Epithelial cell of proximal tubule (primary cell): ENCODE measurements around the gene PDE1C. TPM values are rescaled to one million over a fixed set of nuclear protein-coding genes. Genes with fewer than 3 reads are reported as not detected.

Source experiments
- DNase-seq: peaks from one replicate; pipeline ENCODE4 v3.0.0-alpha.2; 2011; ENCODE audit warnings: low read depth
- H3K4me3 ChIP-seq: 2 replicates; pipeline ENCODE4 v1.5.1; 2011; ENCODE audit warnings: low read depth, mild to moderate bottlenecking, low read length
- total RNA-seq: library from RNA; depleted of rRNA; stranded (reverse); fragments of >200 nt; gene quantifications from 2 replicates; pipeline ENCODE4 v1.2.3, GENCODE V29; 2015
- TF ChIP-seq, protein P1 (sequence below): conservative IDR thresholded peaks from 2 replicates; pipeline ENCODE4 v1.5.1; 2012; ENCODE audit warnings: low read depth, mild to moderate bottlenecking, low read length

PDE1C gene
- total RNA-seq, 1 donor from 2014 or later: 5.9 TPM

DNA sequence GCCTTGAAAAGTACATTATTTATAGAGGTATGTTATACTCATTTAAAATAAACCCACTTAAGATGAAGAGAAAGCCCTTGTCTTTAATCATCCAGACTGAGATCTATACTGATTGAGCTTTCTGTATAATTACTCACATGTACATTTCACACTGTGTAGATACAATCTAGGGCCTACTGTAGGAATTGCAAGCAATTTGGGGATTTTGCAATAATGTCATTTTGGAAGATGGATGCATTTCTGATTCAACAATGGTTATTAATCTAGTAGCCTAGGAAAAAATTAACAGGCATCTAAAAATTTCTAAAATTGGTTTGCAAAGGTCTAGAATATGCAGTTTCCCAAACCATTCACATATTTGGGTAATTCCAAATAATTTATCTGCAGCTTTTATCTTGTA lies 132.2 kb downstream of the PDE1C start:
- no peak overlapping the region for H3K4me3 ChIP-seq
- TF ChIP-seq, protein P1, sequence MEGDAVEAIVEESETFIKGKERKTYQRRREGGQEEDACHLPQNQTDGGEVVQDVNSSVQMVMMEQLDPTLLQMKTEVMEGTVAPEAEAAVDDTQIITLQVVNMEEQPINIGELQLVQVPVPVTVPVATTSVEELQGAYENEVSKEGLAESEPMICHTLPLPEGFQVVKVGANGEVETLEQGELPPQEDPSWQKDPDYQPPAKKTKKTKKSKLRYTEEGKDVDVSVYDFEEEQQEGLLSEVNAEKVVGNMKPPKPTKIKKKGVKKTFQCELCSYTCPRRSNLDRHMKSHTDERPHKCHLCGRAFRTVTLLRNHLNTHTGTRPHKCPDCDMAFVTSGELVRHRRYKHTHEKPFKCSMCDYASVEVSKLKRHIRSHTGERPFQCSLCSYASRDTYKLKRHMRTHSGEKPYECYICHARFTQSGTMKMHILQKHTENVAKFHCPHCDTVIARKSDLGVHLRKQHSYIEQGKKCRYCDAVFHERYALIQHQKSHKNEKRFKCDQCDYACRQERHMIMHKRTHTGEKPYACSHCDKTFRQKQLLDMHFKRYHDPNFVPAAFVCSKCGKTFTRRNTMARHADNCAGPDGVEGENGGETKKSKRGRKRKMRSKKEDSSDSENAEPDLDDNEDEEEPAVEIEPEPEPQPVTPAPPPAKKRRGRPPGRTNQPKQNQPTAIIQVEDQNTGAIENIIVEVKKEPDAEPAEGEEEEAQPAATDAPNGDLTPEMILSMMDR: no peak
- DNase-seq: no peak

DNA sequence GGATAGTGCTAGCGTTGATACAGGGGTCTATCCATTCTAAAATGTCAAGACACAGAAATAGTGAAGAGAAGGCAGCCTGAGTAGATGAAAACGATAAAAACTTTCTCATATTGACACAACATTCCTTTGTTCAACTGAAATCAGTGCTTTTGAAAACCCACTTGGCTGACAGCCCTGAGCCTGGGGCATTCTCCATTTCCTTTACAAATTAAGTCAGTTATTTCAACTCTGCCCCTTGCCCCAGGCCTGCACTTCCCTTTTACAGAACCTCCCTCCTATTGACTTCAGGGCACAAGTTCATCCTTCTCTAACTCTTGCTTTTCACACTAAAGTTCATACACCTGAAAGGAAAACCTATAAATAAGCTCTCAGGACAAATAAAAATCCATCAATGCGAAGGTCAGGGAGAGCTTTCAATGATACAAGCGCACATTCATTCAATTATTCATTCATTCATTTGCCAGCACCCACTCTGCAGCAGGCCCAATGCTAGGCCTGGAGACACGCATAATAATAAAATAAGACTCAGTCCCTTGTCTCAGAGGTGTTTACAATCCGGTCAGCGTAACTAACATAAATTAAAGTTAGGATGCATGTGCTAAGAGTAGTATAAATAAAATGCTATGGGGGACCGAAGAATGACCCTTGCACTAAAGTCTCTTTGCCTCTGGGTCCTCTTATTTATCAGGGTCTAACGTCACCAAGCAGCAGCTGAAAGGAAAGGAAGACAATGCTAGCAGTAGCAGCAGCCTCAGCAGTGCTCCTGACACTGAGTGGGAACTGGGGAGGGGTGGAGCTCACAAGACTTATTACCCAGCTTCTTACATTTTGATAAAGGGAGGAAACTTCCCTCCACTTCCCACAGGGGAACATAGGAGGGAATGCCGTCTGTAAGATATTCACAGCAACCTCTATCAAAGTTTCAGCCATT lies 134.8 kb downstream of the PDE1C start:
- TF ChIP-seq, protein P1: no peak
- H3K4me3 ChIP-seq: no peak overlapping the region
- DNase-seq: no peak

DNA sequence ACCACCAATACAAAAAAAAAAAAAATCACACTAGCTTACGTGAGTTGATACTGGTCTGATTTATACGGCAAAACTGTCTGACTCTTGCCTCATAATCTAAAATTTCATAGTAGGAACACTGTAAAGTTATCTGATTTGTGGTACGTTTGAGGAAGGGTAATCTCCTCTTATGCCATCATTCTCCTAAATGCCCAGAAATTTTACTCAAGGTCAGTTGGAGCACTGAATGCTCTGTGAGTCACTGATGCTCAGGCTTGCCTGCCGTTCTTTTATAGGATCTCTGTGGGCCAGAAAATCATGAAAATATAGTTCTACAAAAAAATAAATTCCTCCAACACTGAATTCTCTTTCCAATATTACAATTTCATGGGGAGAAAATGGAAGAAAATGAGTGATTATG lies 135.7 kb downstream of the PDE1C start:
- no peak overlapping the region for H3K4me3 ChIP-seq
- TF ChIP-seq, protein P1: no peak
- no peak for DNase-seq

DNA sequence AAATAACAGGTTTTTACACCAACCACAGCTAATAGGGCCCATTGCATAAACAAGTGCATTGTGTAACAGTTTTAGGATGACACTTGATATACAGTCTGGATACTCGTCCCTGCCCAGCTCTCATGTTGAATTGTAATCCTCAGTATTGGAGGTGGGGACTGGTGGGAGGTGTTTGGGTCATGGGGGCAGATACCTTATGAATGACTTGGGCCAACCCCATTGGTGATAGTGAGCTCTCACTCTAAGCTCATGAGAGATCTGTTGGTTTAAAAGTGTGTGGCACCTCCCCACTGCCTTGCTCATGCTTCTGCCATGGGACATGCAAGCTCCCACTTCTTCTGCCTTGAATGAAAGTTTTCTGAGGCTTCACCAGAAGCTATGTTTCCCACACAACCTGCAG lies 136.7 kb downstream of the PDE1C start:
- H3K4me3 ChIP-seq: no peak overlapping the region
- TF ChIP-seq, protein P1: no peak
- no peak for DNase-seq

DNA sequence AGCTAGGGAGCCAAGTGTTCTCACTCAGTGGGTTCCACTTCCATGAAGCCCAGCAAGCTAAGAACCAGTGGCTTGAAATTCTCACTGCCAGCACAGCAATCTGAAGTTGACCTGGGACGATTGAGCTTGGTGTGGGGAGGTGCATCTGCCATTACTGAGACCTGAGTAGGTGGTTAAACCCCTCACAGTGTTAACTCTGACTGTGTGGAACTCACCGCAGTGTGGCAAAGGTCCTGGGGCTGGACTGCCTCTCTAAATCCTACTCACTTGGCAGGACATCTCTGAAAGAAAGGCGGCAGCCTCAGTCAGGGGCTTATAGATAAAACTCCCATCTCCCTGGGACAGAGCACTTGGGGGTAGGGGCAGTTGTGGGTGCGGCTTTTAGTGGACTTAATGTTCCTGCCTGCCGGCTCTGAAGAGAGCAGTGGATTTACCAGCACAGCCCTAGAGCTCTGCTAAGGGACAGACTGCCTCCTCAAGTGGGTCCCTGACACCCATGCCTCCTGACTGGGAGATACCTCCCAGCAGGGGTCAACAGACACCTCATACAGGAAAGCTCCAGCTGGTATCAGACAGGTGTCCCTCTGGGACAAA lies 143.1 kb downstream of the PDE1C start:
- no peak overlapping the region for H3K4me3 ChIP-seq
- no peak for DNase-seq
- TF ChIP-seq, protein P1: no peak

DNA sequence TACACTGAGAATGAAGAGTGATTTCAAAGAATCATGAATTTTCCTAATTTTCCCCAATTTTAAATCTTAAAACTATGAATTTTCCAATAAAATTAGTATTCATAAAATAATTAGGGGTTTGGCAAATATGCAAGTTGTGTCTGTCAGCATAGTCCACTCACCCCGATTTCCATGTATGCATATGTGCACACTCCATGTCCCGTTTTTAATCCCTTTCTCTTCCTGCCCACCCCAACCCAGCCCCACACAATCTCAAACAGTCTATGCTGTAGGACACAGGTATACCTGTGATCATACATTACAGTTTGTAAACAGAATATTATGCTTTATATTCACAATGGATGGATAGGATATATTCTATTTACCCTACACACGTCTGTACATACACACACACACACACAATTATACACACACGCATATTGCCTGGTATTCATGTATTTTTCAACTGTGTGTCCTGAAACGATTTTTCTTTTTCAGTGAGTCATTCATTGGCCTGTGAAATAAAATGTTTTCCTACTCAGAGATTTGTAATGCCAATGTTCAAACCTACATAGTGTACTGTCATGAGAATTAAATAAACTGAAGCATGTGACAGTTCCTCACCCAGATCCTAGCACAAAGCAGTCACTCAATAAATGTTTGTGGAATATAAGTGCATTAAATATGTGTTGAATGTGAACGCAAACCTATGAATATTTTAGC lies 144.3 kb downstream of the PDE1C start:
- TF ChIP-seq, protein P1: no peak
- DNase-seq: no peak
- H3K4me3 ChIP-seq: no peak overlapping the region
